Measurements from ENCODE around the gene GTPBP3. TPM values are rescaled to one million over a fixed set of nuclear protein-coding genes. Genes with fewer than 3 reads are reported as not detected.

GTPBP3 gene
- total RNA-seq, 2 experiments from 2014 or later: 21.2 to 24.0 TPM

- no peak for DNase-seq
- ChIA-PET POLR2A (interaction anchor here (2.1 kb wide), 1 partner anchor 11 kb away, joined by 7 read pairs; no protein-coding TSS in a partner anchor), CTCF (interaction anchor here (0.8 kb wide), 1 partner anchor 21 kb away, joined by 3 read pairs; no protein-coding TSS in a partner anchor)
Measured at GRCh38 chr19:17321655-17322489, 15.5 kb upstream of the GTPBP3 start.

GRCh38 chr19:17322854-17323253 lies 14.5 kb upstream of the GTPBP3 start:
- Histone ChIP-seq H3K27me3 (ENCODE audit: control insufficient read depth in 1 of 2, insufficient read depth in 2 of 2, low read length in 2 of 2) (no peaks in the 10 kb centered on the region), H3K27ac (ENCODE audit: low read depth in 1 of 2, low read length in 2 of 2) (no peak overlapping the region), H3K4me1 (ENCODE audit: insufficient read depth, low read length) (peaks cover 7% of the 10 kb centered on the region), H3K4me3 (ENCODE audit: low read length) (no peak overlapping the region), H3K9me3 (ENCODE audit: control insufficient read depth in 1 of 2, insufficient read depth in 1 of 2, low read length in 2 of 2) (peaks cover 0 to 7% of the 10 kb centered on the region in 2 experiments), H3K36me3 (ENCODE audit: insufficient read depth, low read length) (peaks cover 31% of the 10 kb centered on the region)
- intact Hi-C loops (cut with DNase I, micrococcal nuclease): no loop called here
- Mint-ChIP-seq H3K27me3 (no peaks in the 10 kb centered on the region), H3K27ac (peak overlapping the region; percentile 33), H3K9me3 (no peaks in the 10 kb centered on the region), H3K36me3 (ENCODE audit: low read depth) (peaks cover 26% of the 10 kb centered on the region), H3K4me1 (ENCODE audit: low read depth) (peaks cover 6% of the 10 kb centered on the region), H3K4me3 (peak overlapping the region; percentile 46)
- TF ChIP-seq CTCF (IDR thresholded peaks at IDR 0.05): no peak
- DNase-seq: no peak
- no peak for ATAC-seq (ENCODE audit: poor library complexity)
- ChIA-PET POLR2A (interaction anchor here (2.1 kb wide), 1 partner anchor 10 kb away, joined by 7 read pairs; no protein-coding TSS in a partner anchor), CTCF (no interaction called here)

More at GRCh38 chr19:17321655-17322489, 15.5 kb upstream of the GTPBP3 start:
- intact Hi-C loops (cut with DNase I, micrococcal nuclease): no loop called here
- Mint-ChIP-seq H3K36me3 (ENCODE audit: low read depth) (peaks cover 36% of the 10 kb centered on the region), H3K9me3 (no peaks in the 10 kb centered on the region), H3K27me3 (no peaks in the 10 kb centered on the region), H3K4me1 (ENCODE audit: low read depth) (peaks cover 6% of the 10 kb centered on the region), H3K4me3 (peak overlapping the region; percentile 20), H3K27ac (peak overlapping the region; percentile 33)
- no peak for TF ChIP-seq CTCF (IDR thresholded peaks at IDR 0.05)
- ATAC-seq (ENCODE audit: poor library complexity): no peak
- H3K4me3 ChIP-seq (ENCODE audit: low read length): no peak overlapping the region
- H3K36me3 ChIP-seq (ENCODE audit: insufficient read depth, low read length): peaks cover 31% of the 10 kb centered on the region
- peaks cover 13% of the 10 kb centered on the region for H3K4me1 ChIP-seq (ENCODE audit: insufficient read depth, low read length)
- no peaks in the 10 kb centered on the region for H3K27me3 ChIP-seq (ENCODE audit: control insufficient read depth in 1 of 2, insufficient read depth in 2 of 2, low read length in 2 of 2)
- H3K27ac ChIP-seq (ENCODE audit: low read depth in 1 of 2, low read length in 2 of 2): no peak overlapping the region
- peaks cover 0 to 7% of the 10 kb centered on the region in 2 experiments for H3K9me3 ChIP-seq (ENCODE audit: control insufficient read depth in 1 of 2, insufficient read depth in 1 of 2, low read length in 2 of 2)

- no peak for ATAC-seq (ENCODE audit: poor library complexity)
- peaks cover 24% of the 10 kb centered on the region for H3K36me3 Mint-ChIP-seq (ENCODE audit: low read depth)
- Histone ChIP-seq H3K4me1 (ENCODE audit: insufficient read depth, low read length) (peaks cover 12% of the 10 kb centered on the region), H3K9me3 (ENCODE audit: control insufficient read depth in 1 of 2, insufficient read depth in 1 of 2, low read length in 2 of 2) (peaks cover 0 to 7% of the 10 kb centered on the region in 2 experiments), H3K4me3 (ENCODE audit: low read length) (no peak overlapping the region), H3K27me3 (ENCODE audit: control insufficient read depth in 1 of 2, insufficient read depth in 2 of 2, low read length in 2 of 2) (no peaks in the 10 kb centered on the region), H3K36me3 (ENCODE audit: insufficient read depth, low read length) (peaks cover 31% of the 10 kb centered on the region), H3K27ac (ENCODE audit: low read depth in 1 of 2, low read length in 2 of 2) (no peak overlapping the region)
- no peak for TF ChIP-seq CTCF (IDR thresholded peaks at IDR 0.05)
- intact Hi-C loops (cut with DNase I, micrococcal nuclease): no loop called here
- no peak overlapping the region for H3K27ac Mint-ChIP-seq
- CTCF ChIA-PET: no interaction called here
- no peaks in the 10 kb centered on the region for H3K27me3 Mint-ChIP-seq
- POLR2A ChIA-PET: no interaction called here
- H3K9me3 Mint-ChIP-seq: no peaks in the 10 kb centered on the region
- peak overlapping the region; percentile 34 for H3K4me3 Mint-ChIP-seq
- peaks cover 6% of the 10 kb centered on the region for H3K4me1 Mint-ChIP-seq (ENCODE audit: low read depth)
- no peak for DNase-seq
Measured at GRCh38 chr19:17323300-17323963, 13.9 kb upstream of the GTPBP3 start.
